HepG2 (cell line): ENCODE measurements around the gene ERH. TPM values are rescaled to one million over a fixed set of nuclear protein-coding genes. Genes with fewer than 3 reads are reported as not detected.

ENCODE experiments used
- ATAC-seq: fragments of 200-7000 bp; cut with Tn5 transposase; 3 replicates; pipeline ENCODE4 v1.9.1; 2020; ENCODE audit warnings: mild to moderate bottlenecking, moderate library complexity
- BruUV-seq: library from RNA; stranded (reverse); fragments of 400-500 nt; replicated peaks from 2 replicates; lab custom pipeline; 2021; lab: Mats Ljungman, UMichigan
- CTCF ChIA-PET: fragments of 300-600 bp; formaldehyde crosslinking; extraction: SDS; loops from one replicate; lab custom pipeline; 2021; ENCODE audit warnings: low total read pairs, inconsistent platforms, low intra/inter-chr PET ratio; lab: Yijun Ruan, JAX
- POLR2A ChIA-PET: fragments of 350-600 bp; sonication (Branson Sonifier 250); formaldehyde crosslinking; loops from one replicate; lab custom pipeline; 2020; ENCODE audit warnings: antibody characterized with exemption, inconsistent platforms; lab: Yijun Ruan, JAX
- DNase-seq: peaks from one replicate; pipeline ENCODE4 v3.0.0-alpha.2; 2015; ENCODE audit warnings: low spot score
- FAIRE-seq: peaks from 3 replicates; lab custom pipeline; 2011; peaks lifted over from hg19 to GRCh38; lab: Jason Lieb, UNC
- H2AFZ ChIP-seq: one replicate; pipeline ENCODE4 v1.6.1; 2011; ENCODE audit warnings: low read length, inconsistent platforms
- H3K27ac ChIP-seq: fragments of 300-600 bp; 3 replicates; pipeline ENCODE4 v1.8.0; 2011; ENCODE audit warnings: mixed run types, mild to moderate bottlenecking, mixed read lengths, low read length, inconsistent platforms; ENCODE audit not compliant: insufficient read depth; ENCODE audit errors: extremely low read length
- H3K27me3 ChIP-seq, 2 experiments: fragments of 200-600 bp in 1 of 2; 2 replicates in 1 of 2; 3 replicates in 1 of 2; pipeline versions ENCODE4 v1.6.0 to v1.8.0; 2011; ENCODE audit warnings: low read length in 2 of 2, mild to moderate bottlenecking in 2 of 2, moderate library complexity in 2 of 2, inconsistent platforms in 1 of 2; ENCODE audit not compliant: insufficient read depth in 2 of 2, control insufficient read depth in 1 of 2
- H3K36me3 ChIP-seq, 2 experiments: fragments of 200-600 bp in 1 of 2; replicated peaks in 1 of 2; 2 replicates in 1 of 2; 3 replicates in 1 of 2; pipeline versions ENCODE4 v1.5.1 to v1.8.0; 2011; ENCODE audit warnings: low read length in 2 of 2, inconsistent platforms in 1 of 2; ENCODE audit not compliant: insufficient read depth in 2 of 2, control insufficient read depth in 1 of 2
- H3K4me1 ChIP-seq: 2 replicates; pipeline ENCODE4 v1.5.1; 2012; ENCODE audit warnings: low read length, inconsistent platforms; ENCODE audit not compliant: insufficient read depth
- H3K4me2 ChIP-seq: 2 replicates; pipeline ENCODE4 v1.6.0; 2011; ENCODE audit warnings: low read depth, low read length, inconsistent platforms
- H3K4me3 ChIP-seq, 3 experiments: fragments of 200-600 bp in 1 of 3; sonication (generic), shearing (Covaris generic) in 1 of 3; replicated peaks in 1 of 3; 2 replicates each; pipeline ENCODE4 v1.5.1; 2011 to 2016; ENCODE audit warnings: low read length in 3 of 3, inconsistent platforms in 2 of 3, low read depth in 2 of 3, mild to moderate bottlenecking in 2 of 3, control low read depth in 1 of 3, mixed read lengths in 1 of 3; ENCODE audit not compliant: insufficient read depth in 1 of 3
- H3K79me2 ChIP-seq: one replicate; pipeline ENCODE4 v1.6.1; 2011; ENCODE audit warnings: low read length, inconsistent platforms; ENCODE audit not compliant: insufficient read depth
- H3K9ac ChIP-seq: 2 replicates; pipeline ENCODE4 v1.6.0; 2011; ENCODE audit warnings: mild to moderate bottlenecking, low read depth, low read length, inconsistent platforms; ENCODE audit not compliant: insufficient read depth
- H3K9me3 ChIP-seq: 2 replicates; pipeline ENCODE4 v1.5.1; 2012; ENCODE audit warnings: mild to moderate bottlenecking, low read length
- H4K20me1 ChIP-seq: 2 replicates; pipeline ENCODE4 v1.6.0; 2011; ENCODE audit warnings: inconsistent platforms, mild to moderate bottlenecking, low read length, moderate library complexity; ENCODE audit not compliant: insufficient read depth
- CEBPG ChIP-seq: IDR thresholded peaks from 2 replicates; pipeline ENCODE4 v1.6.1; 2016
- EZH2 ChIP-seq: conservative IDR thresholded peaks from 2 replicates; pipeline ENCODE4 v1.6.1; 2012; ENCODE audit warnings: mild to moderate bottlenecking, low read depth, low read length, moderate library complexity
- IRF2 ChIP-seq: IDR thresholded peaks from 2 replicates; pipeline ENCODE4 v1.6.1; 2018; ENCODE audit warnings: missing genetic modification reagents, missing compliant biosample characterization
- KMT2A ChIP-seq: sonication (generic); formaldehyde crosslinking; IDR thresholded peaks from 2 replicates; pipeline ENCODE4 v1.4.0; 2020; ENCODE audit warnings: missing genetic modification reagents
- RAD51 ChIP-seq: fragments of 450-650 bp; IDR thresholded peaks from 2 replicates; pipeline ENCODE4 v1.6.1; 2016; ENCODE audit warnings: borderline replicate concordance
- SIX1 ChIP-seq: sonication (generic); formaldehyde crosslinking; IDR thresholded peaks from 2 replicates; pipeline ENCODE4 v1.4.0; 2020; ENCODE audit warnings: missing genetic modification reagents, borderline replicate concordance
- ZMYM3 ChIP-seq: sonication (generic); formaldehyde crosslinking; IDR thresholded peaks from 2 replicates; pipeline ENCODE4 v1.5.1; 2020; ENCODE audit warnings: mild to moderate bottlenecking, missing genetic modification reagents
- ZNF788 ChIP-seq: sonication (generic); formaldehyde crosslinking; IDR thresholded peaks from 2 replicates; pipeline ENCODE4 v1.5.0; 2020; ENCODE audit warnings: mild to moderate bottlenecking, missing genetic modification reagents, borderline replicate concordance
- WGBS: methylation state at CpG from one replicate; pipeline ENCODE4 v1.1.6; 2017; ENCODE audit warnings: low lambda C conversion rate; 5-methylcytosine and 5-hydroxymethylcytosine counted together
- in situ Hi-C: cut with HindIII; loops from 2 replicates; pipeline ENCODE4 v1.10.0; 2017; ENCODE audit warnings: low pct_unique_long_range_greater_than_20kb; ENCODE audit not compliant: extremely low pct_ligation_motif_present
- intact Hi-C: fragments of 100-400 bp; cut with micrococcal nuclease; formaldehyde crosslinking; loops from one replicate; pipeline ENCODE4 v1.10.0; 2022; ENCODE audit not compliant: unreplicated experiment
- polyA plus RNA-seq, 8 experiments: library from polyadenylated mRNA; depleted of rRNA in 3 of 8; stranded (reverse) in 7 of 8; unstranded in 1 of 8; fragments of >200 nt; fragmentation: Illumina TruSeq in 4 of 8; extraction: Trizol in 4 of 8; gene quantifications; 2 replicates each; pipeline versions ENCODE4 v1.2.1 to v1.2.3, GENCODE V29; 2011 to 2016; ENCODE audit warnings: low read depth in 4 of 8, missing spikeins in 1 of 8, mixed read lengths in 1 of 8; ENCODE audit not compliant: insufficient read depth in 1 of 8
- total RNA-seq, 5 experiments: library from RNA; depleted of rRNA; stranded (reverse); fragments of >200 nt; fragmentation: Illumina TruSeq; extraction: Trizol; gene quantifications; 2 replicates each; pipeline ENCODE4 v1.2.3, GENCODE V29; 2016; ENCODE audit warnings: low read depth in 1 of 5
- TF ChIP-seq, protein P1 (sequence below): IDR thresholded peaks from 2 replicates; pipeline ENCODE4 v1.6.1; 2016
- TF ChIP-seq, protein P2 (sequence below): IDR thresholded peaks from 2 replicates; pipeline ENCODE4 v1.6.1; 2016; ENCODE audit warnings: low read depth, control low read depth

The ERH gene
- total and polyA plus RNA-seq, 2 of the 13 experiments (the other 11 are each of a cell fraction or from before 2014, with no cell fraction given), result 105 to 341 TPM

DNA sequence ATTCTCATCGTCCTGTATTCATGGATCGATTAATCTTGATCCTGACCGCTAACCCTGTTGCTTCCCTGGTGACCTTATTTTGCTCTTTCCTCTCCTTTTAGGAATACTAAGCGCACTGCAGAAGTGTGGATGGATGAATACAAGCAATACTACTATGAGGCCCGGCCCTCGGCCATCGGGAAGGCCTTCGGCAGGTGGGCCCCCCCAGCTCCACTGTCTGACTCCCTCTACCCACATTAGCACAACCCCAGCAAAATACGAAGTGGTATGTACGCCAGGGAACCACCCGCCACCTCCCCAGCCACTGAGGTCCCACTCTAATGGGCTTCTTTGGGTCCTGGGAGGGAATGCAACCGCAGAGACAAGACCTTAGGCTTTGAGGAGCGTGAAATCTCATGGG, 58.7 kb downstream of the ERH start:
- Histone ChIP-seq H3K9me3 (no peaks in the 10 kb centered on the region), H3K27ac (no peak overlapping the region), H3K4me1 (no peaks in the 10 kb centered on the region)
- FAIRE-seq (no peak), ATAC-seq (no peak)
- TF ChIP-seq CEBPG, result no peak
- TF ChIP-seq EZH2, result no peak
- no peak for TF ChIP-seq RAD51
- TF ChIP-seq SIX1 (CRISPR knock-in tag), result no peak
- TF ChIP-seq KMT2A (CRISPR knock-in tag), result no peak
- TF ChIP-seq ZNF788 (CRISPR knock-in tag), result no peak
- TF ChIP-seq ZMYM3 (CRISPR knock-in tag), result no peak
- TF ChIP-seq, protein P1, sequence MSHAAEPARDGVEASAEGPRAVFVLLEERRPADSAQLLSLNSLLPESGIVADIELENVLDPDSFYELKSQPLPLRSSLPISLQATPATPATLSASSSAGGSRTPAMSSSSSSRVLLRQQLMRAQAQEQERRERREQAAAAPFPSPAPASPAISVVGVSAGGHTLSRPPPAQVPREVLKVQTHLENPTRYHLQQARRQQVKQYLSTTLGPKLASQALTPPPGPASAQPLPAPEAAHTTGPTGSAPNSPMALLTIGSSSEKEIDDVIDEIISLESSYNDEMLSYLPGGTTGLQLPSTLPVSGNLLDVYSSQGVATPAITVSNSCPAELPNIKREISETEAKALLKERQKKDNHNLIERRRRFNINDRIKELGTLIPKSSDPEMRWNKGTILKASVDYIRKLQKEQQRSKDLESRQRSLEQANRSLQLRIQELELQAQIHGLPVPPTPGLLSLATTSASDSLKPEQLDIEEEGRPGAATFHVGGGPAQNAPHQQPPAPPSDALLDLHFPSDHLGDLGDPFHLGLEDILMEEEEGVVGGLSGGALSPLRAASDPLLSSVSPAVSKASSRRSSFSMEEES (CRISPR knock-in tag), result no peak
- no peak for TF ChIP-seq IRF2 (CRISPR knock-in tag)
- TF ChIP-seq, protein P2, sequence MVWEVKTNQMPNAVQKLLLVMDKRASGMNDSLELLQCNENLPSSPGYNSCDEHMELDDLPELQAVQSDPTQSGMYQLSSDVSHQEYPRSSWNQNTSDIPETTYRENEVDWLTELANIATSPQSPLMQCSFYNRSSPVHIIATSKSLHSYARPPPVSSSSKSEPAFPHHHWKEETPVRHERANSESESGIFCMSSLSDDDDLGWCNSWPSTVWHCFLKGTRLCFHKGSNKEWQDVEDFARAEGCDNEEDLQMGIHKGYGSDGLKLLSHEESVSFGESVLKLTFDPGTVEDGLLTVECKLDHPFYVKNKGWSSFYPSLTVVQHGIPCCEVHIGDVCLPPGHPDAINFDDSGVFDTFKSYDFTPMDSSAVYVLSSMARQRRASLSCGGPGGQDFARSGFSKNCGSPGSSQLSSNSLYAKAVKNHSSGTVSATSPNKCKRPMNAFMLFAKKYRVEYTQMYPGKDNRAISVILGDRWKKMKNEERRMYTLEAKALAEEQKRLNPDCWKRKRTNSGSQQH (CRISPR knock-in tag), result no peak
- TF ChIP-seq, all 625 proteins: peak for 0
- in situ Hi-C loops (no loop called here), intact Hi-C loops (no loop called here)
- no peak for DNase-seq
- Histone ChIP-seq H3K9ac (no peak overlapping the region), H3K4me3 (no peak overlapping the region), H2AFZ (no peak overlapping the region), H3K4me2 (no peak overlapping the region), H3K36me3 (no peaks in the 10 kb centered on the region), H3K27me3 (peaks cover 0 to 22% of the 10 kb centered on the region in 2 experiments; a peak in 3 of 5 replicates), H3K79me2 (no peaks in the 10 kb centered on the region), H4K20me1 (no peaks in the 10 kb centered on the region)
- ChIA-PET POLR2A (no interaction called here), CTCF (no interaction called here)
- no TSS peak for BruUV-seq
- 44% methylated on average over 13 of the region's 13 CpGs for WGBS
